ENCODE measurements around the gene ADM5.

The ADM5 gene

GRCh38 chr19:49683814-49684250, 5.6 kb upstream of the ADM5 start:
- peaks cover 30% of the 10 kb centered on the region for H3K4me1 ChIP-seq (ENCODE audit: control insufficient read depth, insufficient read depth, low read length)
- H3K36me3 ChIP-seq (ENCODE audit: control insufficient read depth, insufficient read depth, low read length, severe bottlenecking): peaks cover 50% of the 10 kb centered on the region
- no peaks in the 10 kb centered on the region for H3K9me3 ChIP-seq (ENCODE audit: control insufficient read depth, low read length)
- no peak for DNase-seq (ENCODE audit: low read depth)
- H3K27me3 ChIP-seq (replicated peaks; ENCODE audit: control insufficient read depth, insufficient read depth, low read length): no peaks in the 10 kb centered on the region
- no peak overlapping the region for H3K9ac ChIP-seq (ENCODE audit: low read length)
- H3K4me3 ChIP-seq (ENCODE audit: low read length): no peak overlapping the region

- peak; percentile 22 for DNase-seq (ENCODE audit: low read depth)
- Histone ChIP-seq H3K4me3 (ENCODE audit: low read length) (no peak overlapping the region), H3K9ac (ENCODE audit: low read length) (no peak overlapping the region), H3K9me3 (ENCODE audit: control insufficient read depth, low read length) (no peaks in the 10 kb centered on the region), H3K27me3 (replicated peaks; ENCODE audit: control insufficient read depth, insufficient read depth, low read length) (no peaks in the 10 kb centered on the region), H3K36me3 (ENCODE audit: control insufficient read depth, insufficient read depth, low read length, severe bottlenecking) (peaks cover 50% of the 10 kb centered on the region), H3K4me1 (ENCODE audit: control insufficient read depth, insufficient read depth, low read length) (peaks cover 25% of the 10 kb centered on the region)
Observed at GRCh38 chr19:49684251-49684982, 5.0 kb upstream of the ADM5 start.

- Histone ChIP-seq H3K4me3 (ENCODE audit: low read length) (no peak overlapping the region), H3K9me3 (ENCODE audit: control insufficient read depth, low read length) (no peaks in the 10 kb centered on the region), H3K27me3 (replicated peaks; ENCODE audit: control insufficient read depth, insufficient read depth, low read length) (no peaks in the 10 kb centered on the region), H3K4me1 (ENCODE audit: control insufficient read depth, insufficient read depth, low read length) (peaks cover 27% of the 10 kb centered on the region), H3K9ac (ENCODE audit: low read length) (no peak overlapping the region), H3K36me3 (ENCODE audit: control insufficient read depth, insufficient read depth, low read length, severe bottlenecking) (peaks cover 50% of the 10 kb centered on the region)
- DNase-seq (ENCODE audit: low read depth): no peak
Observed at GRCh38 chr19:49684983-49685553, 4.3 kb upstream of the ADM5 start.

GRCh38 chr19:49685845-49686332, 3.5 kb upstream of the ADM5 start:
- peaks cover 50% of the 10 kb centered on the region for H3K36me3 ChIP-seq (ENCODE audit: control insufficient read depth, insufficient read depth, low read length, severe bottlenecking)

GRCh38 chr19:49686503-49687088, 2.8 kb upstream of the ADM5 start:
- Histone ChIP-seq H3K27me3 (replicated peaks; ENCODE audit: control insufficient read depth, insufficient read depth, low read length) (no peaks in the 10 kb centered on the region), H3K36me3 (ENCODE audit: control insufficient read depth, insufficient read depth, low read length, severe bottlenecking) (peaks cover 50% of the 10 kb centered on the region), H3K9ac (ENCODE audit: low read length) (no peak overlapping the region), H3K4me1 (ENCODE audit: control insufficient read depth, insufficient read depth, low read length) (peaks cover 23% of the 10 kb centered on the region), H3K9me3 (ENCODE audit: control insufficient read depth, low read length) (no peaks in the 10 kb centered on the region), H3K4me3 (ENCODE audit: low read length) (no peak overlapping the region)
- no peak for DNase-seq (ENCODE audit: low read depth)

More at GRCh38 chr19:49685845-49686332, 3.5 kb upstream of the ADM5 start:
- Histone ChIP-seq H3K27me3 (replicated peaks; ENCODE audit: control insufficient read depth, insufficient read depth, low read length) (no peaks in the 10 kb centered on the region), H3K9me3 (ENCODE audit: control insufficient read depth, low read length) (no peaks in the 10 kb centered on the region), H3K4me1 (ENCODE audit: control insufficient read depth, insufficient read depth, low read length) (peaks cover 27% of the 10 kb centered on the region), H3K4me3 (ENCODE audit: low read length) (no peak overlapping the region), H3K9ac (ENCODE audit: low read length) (no peak overlapping the region)
- no peak for DNase-seq (ENCODE audit: low read depth)

- Histone ChIP-seq H3K9ac (ENCODE audit: low read length) (no peak overlapping the region), H3K36me3 (ENCODE audit: control insufficient read depth, insufficient read depth, low read length, severe bottlenecking) (peaks cover 44% of the 10 kb centered on the region), H3K9me3 (ENCODE audit: control insufficient read depth, low read length) (no peaks in the 10 kb centered on the region), H3K27me3 (replicated peaks; ENCODE audit: control insufficient read depth, insufficient read depth, low read length) (no peaks in the 10 kb centered on the region), H3K4me3 (ENCODE audit: low read length) (no peak overlapping the region), H3K4me1 (ENCODE audit: control insufficient read depth, insufficient read depth, low read length) (peaks cover 18% of the 10 kb centered on the region)
- no peak for DNase-seq (ENCODE audit: low read depth)
Observed at GRCh38 chr19:49687150-49687549, 2.2 kb upstream of the ADM5 start.

- no peak overlapping the region for H3K9ac ChIP-seq (ENCODE audit: low read length)
- H3K36me3 ChIP-seq (ENCODE audit: control insufficient read depth, insufficient read depth, low read length, severe bottlenecking): peaks cover 40% of the 10 kb centered on the region
- no peak for DNase-seq (ENCODE audit: low read depth)
- peaks cover 14% of the 10 kb centered on the region for H3K4me1 ChIP-seq (ENCODE audit: control insufficient read depth, insufficient read depth, low read length)
- H3K9me3 ChIP-seq (ENCODE audit: control insufficient read depth, low read length): no peaks in the 10 kb centered on the region
- H3K4me3 ChIP-seq (ENCODE audit: low read length): no peak overlapping the region
- H3K27me3 ChIP-seq (replicated peaks; ENCODE audit: control insufficient read depth, insufficient read depth, low read length): no peaks in the 10 kb centered on the region
Observed at GRCh38 chr19:49687566-49688316, 1.7 kb upstream of the ADM5 start.

- no peak overlapping the region for H3K9ac ChIP-seq (ENCODE audit: low read length)
- no peaks in the 10 kb centered on the region for H3K9me3 ChIP-seq (ENCODE audit: control insufficient read depth, low read length)
- H3K4me3 ChIP-seq (ENCODE audit: low read length): no peak overlapping the region
- no peak for DNase-seq (ENCODE audit: low read depth)
- H3K4me1 ChIP-seq (ENCODE audit: control insufficient read depth, insufficient read depth, low read length): peaks cover 14% of the 10 kb centered on the region
- no peaks in the 10 kb centered on the region for H3K27me3 ChIP-seq (replicated peaks; ENCODE audit: control insufficient read depth, insufficient read depth, low read length)
- peaks cover 34% of the 10 kb centered on the region for H3K36me3 ChIP-seq (ENCODE audit: control insufficient read depth, insufficient read depth, low read length, severe bottlenecking)
Observed at GRCh38 chr19:49688531-49689132, 762 bp upstream of the ADM5 start.

- Histone ChIP-seq H3K4me1 (ENCODE audit: control insufficient read depth, insufficient read depth, low read length) (peaks cover 14% of the 10 kb centered on the region), H3K9me3 (ENCODE audit: control insufficient read depth, low read length) (no peaks in the 10 kb centered on the region), H3K9ac (ENCODE audit: low read length) (peak overlapping the region; percentile 55), H3K36me3 (ENCODE audit: control insufficient read depth, insufficient read depth, low read length, severe bottlenecking) (peaks cover 19% of the 10 kb centered on the region), H3K4me3 (ENCODE audit: low read length) (peak overlapping the region; percentile 73), H3K27me3 (replicated peaks; ENCODE audit: control insufficient read depth, insufficient read depth, low read length) (no peaks in the 10 kb centered on the region)
- no peak for DNase-seq (ENCODE audit: low read depth)
Observed at GRCh38 chr19:49690079-49690655, 773 bp downstream of the ADM5 start.

GRCh38 chr19:49690656-49691242, 1.4 kb downstream of the ADM5 start, which contains the start of gene CPT1C:
Gene CPT1C (plus strand): TSS chr19:49691116. CDS start chr19:49692253, 1,137 bp downstream.
- no peaks in the 10 kb centered on the region for H3K27me3 ChIP-seq (replicated peaks; ENCODE audit: control insufficient read depth, insufficient read depth, low read length)
- peak within 1 kb of the TSS; percentile 73 for H3K4me3 ChIP-seq (ENCODE audit: low read length)
- peaks cover 14% of the 10 kb centered on the region for H3K4me1 ChIP-seq (ENCODE audit: control insufficient read depth, insufficient read depth, low read length)
- peaks cover 13% of the 10 kb centered on the region for H3K36me3 ChIP-seq (ENCODE audit: control insufficient read depth, insufficient read depth, low read length, severe bottlenecking)
- no peaks in the 10 kb centered on the region for H3K9me3 ChIP-seq (ENCODE audit: control insufficient read depth, low read length)
- DNase-seq (ENCODE audit: low read depth): peak; percentile 92
- H3K9ac ChIP-seq (ENCODE audit: low read length): peak within 1 kb of the TSS; percentile 67

Data from adipocyte (in vitro differentiated cells).